Measurements from ENCODE around the gene TUBGCP6.
A peak's percentile ranks its signal among the peaks of the same experiment; 100 is the strongest.

Gene TUBGCP6

DNA sequence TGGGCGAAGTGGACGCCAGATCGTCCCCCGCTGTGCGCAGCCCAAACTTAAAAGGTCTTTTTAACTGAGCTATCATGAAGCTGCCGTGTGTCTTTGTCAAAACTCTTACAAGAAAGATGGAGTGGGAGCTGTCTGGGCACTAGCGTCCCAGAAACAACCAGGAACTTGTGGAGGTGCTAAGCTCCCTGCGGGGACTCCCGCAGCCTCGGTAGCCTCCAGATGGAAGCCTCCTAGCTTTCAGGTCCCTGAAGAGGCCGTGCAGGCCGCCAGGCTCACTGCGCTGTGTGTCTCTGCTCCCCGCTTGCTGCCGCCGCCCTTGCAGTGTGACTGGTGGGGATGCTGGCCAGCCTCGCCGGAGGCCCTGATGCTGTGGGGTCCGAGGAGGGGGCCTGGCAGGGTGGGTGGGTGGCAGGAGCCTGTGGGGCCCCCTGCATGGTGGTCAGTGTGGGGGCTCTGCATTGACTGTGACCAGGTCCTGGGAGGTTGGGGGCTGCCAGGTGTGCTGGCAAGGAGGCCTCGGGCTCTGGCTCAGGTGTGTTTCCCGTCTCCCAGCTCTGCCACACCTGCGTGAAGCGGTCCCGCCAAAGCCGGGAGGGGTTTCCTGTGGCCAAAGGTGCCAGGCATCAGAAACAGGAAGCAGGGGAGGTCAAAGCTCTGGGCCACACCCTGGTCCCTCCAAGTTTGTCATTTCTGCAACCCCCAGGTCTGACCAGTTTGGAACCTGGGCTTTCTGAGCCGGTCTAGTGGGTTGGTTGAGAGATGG is 57.9 kb downstream of the TUBGCP6 start:
- H3K9me2 ChIP-seq (replicated peaks; ENCODE audit: control insufficient read depth, low read length), result no peaks in the 10 kb centered on the region
- peak overlapping the region; percentile 87 for H3K4me3 ChIP-seq (ENCODE audit: low read length)
- peaks cover 39% of the 10 kb centered on the region for H3K79me2 ChIP-seq (ENCODE audit: control insufficient read depth, low read length)
- TF ChIP-seq EZH2phosphoT487 (IDR thresholded peaks at IDR 0.05; ENCODE audit: borderline replicate concordance, low read length), result no peak
- TF ChIP-seq, protein P1, sequence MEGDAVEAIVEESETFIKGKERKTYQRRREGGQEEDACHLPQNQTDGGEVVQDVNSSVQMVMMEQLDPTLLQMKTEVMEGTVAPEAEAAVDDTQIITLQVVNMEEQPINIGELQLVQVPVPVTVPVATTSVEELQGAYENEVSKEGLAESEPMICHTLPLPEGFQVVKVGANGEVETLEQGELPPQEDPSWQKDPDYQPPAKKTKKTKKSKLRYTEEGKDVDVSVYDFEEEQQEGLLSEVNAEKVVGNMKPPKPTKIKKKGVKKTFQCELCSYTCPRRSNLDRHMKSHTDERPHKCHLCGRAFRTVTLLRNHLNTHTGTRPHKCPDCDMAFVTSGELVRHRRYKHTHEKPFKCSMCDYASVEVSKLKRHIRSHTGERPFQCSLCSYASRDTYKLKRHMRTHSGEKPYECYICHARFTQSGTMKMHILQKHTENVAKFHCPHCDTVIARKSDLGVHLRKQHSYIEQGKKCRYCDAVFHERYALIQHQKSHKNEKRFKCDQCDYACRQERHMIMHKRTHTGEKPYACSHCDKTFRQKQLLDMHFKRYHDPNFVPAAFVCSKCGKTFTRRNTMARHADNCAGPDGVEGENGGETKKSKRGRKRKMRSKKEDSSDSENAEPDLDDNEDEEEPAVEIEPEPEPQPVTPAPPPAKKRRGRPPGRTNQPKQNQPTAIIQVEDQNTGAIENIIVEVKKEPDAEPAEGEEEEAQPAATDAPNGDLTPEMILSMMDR (IDR thresholded peaks at IDR 0.05; ENCODE audit: low read depth, low read length, poor library complexity, severe bottlenecking), result no peak
- H3K9me3 ChIP-seq (ENCODE audit: control insufficient read depth, insufficient read depth, low read length), result no peaks in the 10 kb centered on the region
- no peaks in the 10 kb centered on the region for H4K20me1 ChIP-seq (ENCODE audit: control insufficient read depth, insufficient read depth, low read depth, low read length)
- peak overlapping the region; percentile 100 for H3K27ac ChIP-seq (ENCODE audit: low read depth, low read length)
- H3F3A ChIP-seq (ENCODE audit: control insufficient read depth, insufficient read depth), result peaks cover 41% of the 10 kb centered on the region
- peaks cover 40% of the 10 kb centered on the region for H3K36me3 ChIP-seq (ENCODE audit: control insufficient read depth, low read length)
- no peaks in the 10 kb centered on the region for H3K27me3 ChIP-seq (ENCODE audit: control insufficient read depth, low read length)
- peak overlapping the region; percentile 99 for H3K4me2 ChIP-seq (ENCODE audit: low read length)
- peaks cover 62% of the 10 kb centered on the region for H3K4me1 ChIP-seq (ENCODE audit: control insufficient read depth, low read length)

DNA sequence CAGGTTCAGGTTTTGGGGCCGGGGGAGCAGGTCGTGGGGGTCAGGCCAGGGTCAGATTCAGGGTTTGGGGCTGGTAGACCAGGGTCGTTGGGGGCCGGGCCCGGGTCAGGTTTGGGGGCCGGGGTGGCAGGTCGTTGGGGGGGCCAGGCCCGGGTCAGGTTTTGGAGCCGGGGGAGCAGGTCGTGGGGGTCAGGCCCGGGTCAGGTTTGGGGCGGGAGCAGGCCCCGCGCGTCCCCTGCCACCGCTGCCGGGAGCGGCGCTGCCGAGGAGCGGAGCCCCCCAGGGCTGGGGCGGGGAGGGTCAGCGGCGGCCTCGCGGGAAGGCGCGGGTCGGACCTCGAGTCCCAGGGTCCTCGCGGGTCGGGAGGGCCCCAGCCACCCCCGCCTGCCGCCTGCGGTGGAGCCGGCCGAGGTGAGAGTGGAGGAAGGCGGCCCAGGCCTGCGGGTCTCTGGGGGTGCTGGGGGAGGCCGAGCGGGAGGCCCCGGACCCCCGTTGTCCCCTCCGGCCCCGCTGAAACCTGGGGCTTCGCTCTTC is 58.6 kb downstream of the TUBGCP6 start:
- peaks cover 37% of the 10 kb centered on the region for H3K79me2 ChIP-seq (ENCODE audit: control insufficient read depth, low read length)
- H3K4me3 ChIP-seq (ENCODE audit: low read length), result peak overlapping the region; percentile 87
- TF ChIP-seq, protein P1 (IDR thresholded peaks at IDR 0.05; ENCODE audit: low read depth, low read length, poor library complexity, severe bottlenecking), result no peak
- TF ChIP-seq EZH2phosphoT487 (IDR thresholded peaks at IDR 0.05; ENCODE audit: borderline replicate concordance, low read length), result no peak
- peaks cover 57% of the 10 kb centered on the region for H3K4me1 ChIP-seq (ENCODE audit: control insufficient read depth, low read length)
- H3K27me3 ChIP-seq (ENCODE audit: control insufficient read depth, low read length), result no peaks in the 10 kb centered on the region
- peaks cover 36% of the 10 kb centered on the region for H3F3A ChIP-seq (ENCODE audit: control insufficient read depth, insufficient read depth)
- H4K20me1 ChIP-seq (ENCODE audit: control insufficient read depth, insufficient read depth, low read depth, low read length), result no peaks in the 10 kb centered on the region
- H3K27ac ChIP-seq (ENCODE audit: low read depth, low read length), result peak overlapping the region; percentile 100
- peak overlapping the region; percentile 99 for H3K4me2 ChIP-seq (ENCODE audit: low read length)
- H3K9me3 ChIP-seq (ENCODE audit: control insufficient read depth, insufficient read depth, low read length), result no peaks in the 10 kb centered on the region
- H3K36me3 ChIP-seq (ENCODE audit: control insufficient read depth, low read length), result peaks cover 37% of the 10 kb centered on the region
- no peaks in the 10 kb centered on the region for H3K9me2 ChIP-seq (replicated peaks; ENCODE audit: control insufficient read depth, low read length)

DNA sequence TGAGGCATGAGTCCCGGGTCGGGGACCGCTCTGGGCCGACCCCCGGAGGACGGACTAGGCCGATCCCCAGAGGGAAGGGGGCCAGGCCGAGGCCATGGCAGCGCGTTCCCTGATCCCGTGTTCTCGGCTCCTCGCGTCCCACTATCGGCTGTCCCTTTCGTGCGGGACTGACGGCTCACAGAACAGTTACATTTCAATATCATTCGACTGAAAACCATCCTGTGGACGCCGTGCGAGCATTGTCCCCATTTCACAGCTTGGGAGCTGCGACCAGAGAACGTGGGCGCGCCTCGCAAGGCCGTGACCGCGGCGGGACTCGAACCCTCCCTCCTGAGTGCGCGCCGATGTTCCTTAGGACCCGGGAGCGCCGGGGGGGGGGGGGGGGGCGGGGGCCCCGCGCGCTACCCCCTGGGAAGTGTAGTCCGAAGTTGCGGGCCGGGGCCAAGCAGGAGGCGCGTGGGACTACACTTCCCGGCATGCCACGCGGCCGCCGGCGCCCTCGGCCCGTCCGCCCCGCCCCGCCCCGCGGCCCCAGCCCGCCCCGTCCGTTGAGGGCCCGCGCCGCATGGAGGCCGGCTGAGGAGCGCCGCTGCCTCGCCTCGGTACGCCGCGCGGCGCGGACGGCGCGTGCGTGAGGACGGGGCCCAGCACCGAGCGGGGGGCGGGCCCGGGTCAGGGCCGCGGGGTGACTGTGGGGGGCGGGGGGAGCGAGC is 59.3 kb downstream of the TUBGCP6 start, which contains the start of gene TRABD:
Gene TRABD (plus strand): TSS at position 539 of the 713 bp plus-strand sequence. CDS start 7,148 bp downstream, outside the sequence.
- H3K27me3 ChIP-seq (ENCODE audit: control insufficient read depth, low read length), result no peaks in the 10 kb centered on the region
- H3K36me3 ChIP-seq (ENCODE audit: control insufficient read depth, low read length), result peaks cover 32% of the 10 kb centered on the region
- H3K4me2 ChIP-seq (ENCODE audit: low read length), result peak within 1 kb of the TSS; percentile 99
- peaks cover 37% of the 10 kb centered on the region for H3K79me2 ChIP-seq (ENCODE audit: control insufficient read depth, low read length)
- no peaks in the 10 kb centered on the region for H3K9me3 ChIP-seq (ENCODE audit: control insufficient read depth, insufficient read depth, low read length)
- H3K9me2 ChIP-seq (replicated peaks; ENCODE audit: control insufficient read depth, low read length), result no peaks in the 10 kb centered on the region
- H3K4me1 ChIP-seq (ENCODE audit: control insufficient read depth, low read length), result peaks cover 50% of the 10 kb centered on the region
- peak within 1 kb of the TSS; percentile 100 for H3K27ac ChIP-seq (ENCODE audit: low read depth, low read length)
- peak within 1 kb of the TSS; percentile 97 for H3K4me3 ChIP-seq (ENCODE audit: low read length)
- TF ChIP-seq, protein P1 (IDR thresholded peaks at IDR 0.05; ENCODE audit: low read depth, low read length, poor library complexity, severe bottlenecking), result no peak
- no peak for TF ChIP-seq EZH2phosphoT487 (IDR thresholded peaks at IDR 0.05; ENCODE audit: borderline replicate concordance, low read length)
- H4K20me1 ChIP-seq (ENCODE audit: control insufficient read depth, insufficient read depth, low read depth, low read length), result no peaks in the 10 kb centered on the region
- peaks cover 31% of the 10 kb centered on the region for H3F3A ChIP-seq (ENCODE audit: control insufficient read depth, insufficient read depth)
